Measurements from ENCODE around the gene SKAP1.

GRCh38 chr17:48174833-48175523, 255.0 kb downstream of the SKAP1 start:
- TF ChIP-seq, protein P1, sequence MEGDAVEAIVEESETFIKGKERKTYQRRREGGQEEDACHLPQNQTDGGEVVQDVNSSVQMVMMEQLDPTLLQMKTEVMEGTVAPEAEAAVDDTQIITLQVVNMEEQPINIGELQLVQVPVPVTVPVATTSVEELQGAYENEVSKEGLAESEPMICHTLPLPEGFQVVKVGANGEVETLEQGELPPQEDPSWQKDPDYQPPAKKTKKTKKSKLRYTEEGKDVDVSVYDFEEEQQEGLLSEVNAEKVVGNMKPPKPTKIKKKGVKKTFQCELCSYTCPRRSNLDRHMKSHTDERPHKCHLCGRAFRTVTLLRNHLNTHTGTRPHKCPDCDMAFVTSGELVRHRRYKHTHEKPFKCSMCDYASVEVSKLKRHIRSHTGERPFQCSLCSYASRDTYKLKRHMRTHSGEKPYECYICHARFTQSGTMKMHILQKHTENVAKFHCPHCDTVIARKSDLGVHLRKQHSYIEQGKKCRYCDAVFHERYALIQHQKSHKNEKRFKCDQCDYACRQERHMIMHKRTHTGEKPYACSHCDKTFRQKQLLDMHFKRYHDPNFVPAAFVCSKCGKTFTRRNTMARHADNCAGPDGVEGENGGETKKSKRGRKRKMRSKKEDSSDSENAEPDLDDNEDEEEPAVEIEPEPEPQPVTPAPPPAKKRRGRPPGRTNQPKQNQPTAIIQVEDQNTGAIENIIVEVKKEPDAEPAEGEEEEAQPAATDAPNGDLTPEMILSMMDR (conservative IDR thresholded peaks at IDR 0.05; ENCODE audit: low read depth in 2 of 2), result no peak
- TF ChIP-seq POLR2AphosphoS5 (IDR thresholded peaks at IDR 0.05; ENCODE audit: low read depth) (no peak), REST (IDR thresholded peaks at IDR 0.05; ENCODE audit: unreplicated experiment) (no peak), EZH2phosphoT487 (IDR thresholded peaks at IDR 0.05; ENCODE audit: unreplicated experiment) (no peak), CREB1 (CRISPR knock-in tag; IDR thresholded peaks at IDR 0.05; ENCODE audit: low read depth) (no peak), EZH2 (IDR thresholded peaks at IDR 0.05; ENCODE audit: low read depth, unreplicated experiment) (no peak), ZNF114 (CRISPR knock-in tag; IDR thresholded peaks at IDR 0.05) (no peak), ZNF462 (CRISPR knock-in tag; IDR thresholded peaks at IDR 0.05) (no peak), JUNB (IDR thresholded peaks at IDR 0.05; ENCODE audit: unreplicated experiment) (no peak), NANOG (IDR thresholded peaks at IDR 0.05; ENCODE audit: borderline replicate concordance) (no peak), STAT1 (IDR thresholded peaks at IDR 0.05; ENCODE audit: unreplicated experiment) (no peak)
- TF ChIP-seq, protein P2, sequence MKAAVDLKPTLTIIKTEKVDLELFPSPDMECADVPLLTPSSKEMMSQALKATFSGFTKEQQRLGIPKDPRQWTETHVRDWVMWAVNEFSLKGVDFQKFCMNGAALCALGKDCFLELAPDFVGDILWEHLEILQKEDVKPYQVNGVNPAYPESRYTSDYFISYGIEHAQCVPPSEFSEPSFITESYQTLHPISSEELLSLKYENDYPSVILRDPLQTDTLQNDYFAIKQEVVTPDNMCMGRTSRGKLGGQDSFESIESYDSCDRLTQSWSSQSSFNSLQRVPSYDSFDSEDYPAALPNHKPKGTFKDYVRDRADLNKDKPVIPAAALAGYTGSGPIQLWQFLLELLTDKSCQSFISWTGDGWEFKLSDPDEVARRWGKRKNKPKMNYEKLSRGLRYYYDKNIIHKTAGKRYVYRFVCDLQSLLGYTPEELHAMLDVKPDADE (IDR thresholded peaks at IDR 0.05), result no peak

Measured in GM23338 (cell line).